Measurements from ENCODE around the gene SRCAP. TPM values are rescaled to one million over a fixed set of nuclear protein-coding genes. Genes with fewer than 3 reads are reported as not detected.

The SRCAP gene
- polyA plus RNA-seq, 1 of the 3 experiments (the other 2 are of a cell fraction), result 5.6 TPM

- 92% methylated on average over 13 of the region's 13 CpGs for WGBS (ENCODE audit: low lambda C conversion rate)
- POLR2A ChIA-PET, result interaction anchor here (0.7 kb wide), 1 partner anchor 12 kb away, joined by 3 read pairs; no protein-coding TSS in a partner anchor
- no peak for DNase-seq
- no peak overlapping the region for H3K4me2 ChIP-seq
- H3K79me2 ChIP-seq (ENCODE audit: insufficient read depth), result peaks cover 13% of the 10 kb centered on the region; the same call in 1 of the 2 replicates
- no peak overlapping the region for H3K4me3 ChIP-seq (ENCODE audit: low read depth in 2 of 2, low read length in 1 of 2)
- no peaks in the 10 kb centered on the region for H3K27me3 ChIP-seq (ENCODE audit: insufficient read depth)
- no peak overlapping the region for H2AFZ ChIP-seq (ENCODE audit: low read depth)
- no peak overlapping the region for H3K27ac ChIP-seq (ENCODE audit: low read depth in 2 of 2, low read length in 1 of 2)
- no peaks in the 10 kb centered on the region for H4K20me1 ChIP-seq (ENCODE audit: insufficient read depth)
- H3K4me1 ChIP-seq (ENCODE audit: control insufficient read depth in 1 of 2, insufficient read depth in 2 of 2, low read depth in 1 of 2, low read length in 1 of 2), result peaks cover 7 to 12% of the 10 kb centered on the region in 2 experiments; a peak in 3 of 4 replicates
- peaks cover 6% of the 10 kb centered on the region for H3F3A ChIP-seq (replicated peaks; ENCODE audit: insufficient read depth)
- no peaks in the 10 kb centered on the region for H3K9me3 ChIP-seq
- H3K36me3 ChIP-seq (replicated peaks in 1 of 2; ENCODE audit: control insufficient read depth in 1 of 2, insufficient read depth in 2 of 2, low read length in 1 of 2), result peaks cover 8 to 49% of the 10 kb centered on the region in 2 experiments
- no peak overlapping the region for H3K9ac ChIP-seq
- TF ChIP-seq, protein P1, sequence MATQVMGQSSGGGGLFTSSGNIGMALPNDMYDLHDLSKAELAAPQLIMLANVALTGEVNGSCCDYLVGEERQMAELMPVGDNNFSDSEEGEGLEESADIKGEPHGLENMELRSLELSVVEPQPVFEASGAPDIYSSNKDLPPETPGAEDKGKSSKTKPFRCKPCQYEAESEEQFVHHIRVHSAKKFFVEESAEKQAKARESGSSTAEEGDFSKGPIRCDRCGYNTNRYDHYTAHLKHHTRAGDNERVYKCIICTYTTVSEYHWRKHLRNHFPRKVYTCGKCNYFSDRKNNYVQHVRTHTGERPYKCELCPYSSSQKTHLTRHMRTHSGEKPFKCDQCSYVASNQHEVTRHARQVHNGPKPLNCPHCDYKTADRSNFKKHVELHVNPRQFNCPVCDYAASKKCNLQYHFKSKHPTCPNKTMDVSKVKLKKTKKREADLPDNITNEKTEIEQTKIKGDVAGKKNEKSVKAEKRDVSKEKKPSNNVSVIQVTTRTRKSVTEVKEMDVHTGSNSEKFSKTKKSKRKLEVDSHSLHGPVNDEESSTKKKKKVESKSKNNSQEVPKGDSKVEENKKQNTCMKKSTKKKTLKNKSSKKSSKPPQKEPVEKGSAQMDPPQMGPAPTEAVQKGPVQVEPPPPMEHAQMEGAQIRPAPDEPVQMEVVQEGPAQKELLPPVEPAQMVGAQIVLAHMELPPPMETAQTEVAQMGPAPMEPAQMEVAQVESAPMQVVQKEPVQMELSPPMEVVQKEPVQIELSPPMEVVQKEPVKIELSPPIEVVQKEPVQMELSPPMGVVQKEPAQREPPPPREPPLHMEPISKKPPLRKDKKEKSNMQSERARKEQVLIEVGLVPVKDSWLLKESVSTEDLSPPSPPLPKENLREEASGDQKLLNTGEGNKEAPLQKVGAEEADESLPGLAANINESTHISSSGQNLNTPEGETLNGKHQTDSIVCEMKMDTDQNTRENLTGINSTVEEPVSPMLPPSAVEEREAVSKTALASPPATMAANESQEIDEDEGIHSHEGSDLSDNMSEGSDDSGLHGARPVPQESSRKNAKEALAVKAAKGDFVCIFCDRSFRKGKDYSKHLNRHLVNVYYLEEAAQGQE (IDR thresholded peaks at IDR 0.05; ENCODE audit: low read depth, low read length), result no peak
- no peak for TF ChIP-seq SMC3 (IDR thresholded peaks at IDR 0.05; ENCODE audit: low read depth, low read length)
- H3K9me2 ChIP-seq, result no peaks in the 10 kb centered on the region
- CTCF ChIA-PET, result no interaction called here
These were observed 57.8 kb downstream of the SRCAP start for GRCh38 chr16:30756781-30757100.

DNA sequence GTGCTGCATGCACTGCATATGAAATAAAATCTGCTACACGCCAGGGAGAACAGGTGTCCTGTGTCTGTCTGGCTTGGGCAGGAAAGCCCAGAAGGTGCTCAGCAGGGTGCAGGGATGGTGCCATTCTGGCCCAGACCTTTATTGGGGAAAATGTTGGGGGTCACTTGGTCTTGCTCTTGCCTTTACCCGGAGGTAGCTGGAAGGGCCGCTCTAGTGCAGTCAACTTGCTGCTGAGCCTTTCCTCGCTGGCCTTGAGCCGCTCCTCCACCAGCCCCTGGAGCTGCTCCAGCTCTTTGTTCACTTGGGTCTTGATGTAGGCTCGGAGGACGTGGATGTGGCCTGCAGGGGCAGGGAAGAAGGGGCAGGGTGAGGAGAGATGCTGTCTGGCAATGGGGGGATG, 58.3 kb downstream of the SRCAP start:
- Histone ChIP-seq H3K9me2 (no peaks in the 10 kb centered on the region), H3K4me1 (ENCODE audit: control insufficient read depth in 1 of 2, insufficient read depth in 2 of 2, low read depth in 1 of 2, low read length in 1 of 2) (peaks cover 7 to 12% of the 10 kb centered on the region in 2 experiments; a peak in 3 of 4 replicates), H3K9ac (no peak overlapping the region), H3K27me3 (ENCODE audit: insufficient read depth) (no peaks in the 10 kb centered on the region), H3K27ac (ENCODE audit: low read depth in 2 of 2, low read length in 1 of 2) (no peak overlapping the region), H3K79me2 (ENCODE audit: insufficient read depth) (peaks cover 16% of the 10 kb centered on the region), H4K20me1 (ENCODE audit: insufficient read depth) (no peaks in the 10 kb centered on the region), H3K9me3 (no peaks in the 10 kb centered on the region), H3K4me2 (no peak overlapping the region), H3F3A (replicated peaks; ENCODE audit: insufficient read depth) (peaks cover 7% of the 10 kb centered on the region), H2AFZ (ENCODE audit: low read depth) (no peak overlapping the region), H3K4me3 (ENCODE audit: low read depth in 2 of 2, low read length in 1 of 2) (no peak overlapping the region), H3K36me3 (replicated peaks in 1 of 2; ENCODE audit: control insufficient read depth in 1 of 2, insufficient read depth in 2 of 2, low read length in 1 of 2) (peaks cover 8 to 49% of the 10 kb centered on the region in 2 experiments)
- no peak for DNase-seq
- ChIA-PET CTCF (no interaction called here), POLR2A (interaction anchor here (0.7 kb wide), 1 partner anchor 11 kb away, joined by 3 read pairs; no protein-coding TSS in a partner anchor)
- TF ChIP-seq GATA2 (CRISPR knock-in tag; IDR thresholded peaks at IDR 0.05) (no peak), NFIC (IDR thresholded peaks at IDR 0.05; ENCODE audit: borderline replicate concordance) (no peak), YY1 (IDR thresholded peaks at IDR 0.05; ENCODE audit: low read depth) (no peak), RFX5 (IDR thresholded peaks at IDR 0.05; ENCODE audit: low read length) (no peak), RCOR1 (IDR thresholded peaks at IDR 0.05; ENCODE audit: low read length) (no peak), JUND (IDR thresholded peaks at IDR 0.05) (no peak), TAF1 (IDR thresholded peaks at IDR 0.05; ENCODE audit: borderline replicate concordance, low read depth, low read length) (no peak), FOSL2 (IDR thresholded peaks at IDR 0.05; ENCODE audit: borderline replicate concordance, low read depth) (no peak), SMC3 (IDR thresholded peaks at IDR 0.05; ENCODE audit: low read depth, low read length) (no peak), CHD2 (IDR thresholded peaks at IDR 0.05; ENCODE audit: low read length, partially characterized antibody) (no peak), FOXJ3 (CRISPR knock-in tag; IDR thresholded peaks at IDR 0.05) (no peak), MXI1 (IDR thresholded peaks at IDR 0.05; ENCODE audit: low read depth, low read length) (no peak), POLR2AphosphoS5 (IDR thresholded peaks at IDR 0.05; ENCODE audit: low read depth, low read length) (no peak), USF1 (IDR thresholded peaks at IDR 0.05; ENCODE audit: borderline replicate concordance, low read depth) (no peak), TEAD4 (IDR thresholded peaks at IDR 0.05; ENCODE audit: borderline replicate concordance, insufficient read depth) (no peak)
- TF ChIP-seq, protein P2, sequence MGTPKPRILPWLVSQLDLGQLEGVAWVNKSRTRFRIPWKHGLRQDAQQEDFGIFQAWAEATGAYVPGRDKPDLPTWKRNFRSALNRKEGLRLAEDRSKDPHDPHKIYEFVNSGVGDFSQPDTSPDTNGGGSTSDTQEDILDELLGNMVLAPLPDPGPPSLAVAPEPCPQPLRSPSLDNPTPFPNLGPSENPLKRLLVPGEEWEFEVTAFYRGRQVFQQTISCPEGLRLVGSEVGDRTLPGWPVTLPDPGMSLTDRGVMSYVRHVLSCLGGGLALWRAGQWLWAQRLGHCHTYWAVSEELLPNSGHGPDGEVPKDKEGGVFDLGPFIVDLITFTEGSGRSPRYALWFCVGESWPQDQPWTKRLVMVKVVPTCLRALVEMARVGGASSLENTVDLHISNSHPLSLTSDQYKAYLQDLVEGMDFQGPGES (IDR thresholded peaks at IDR 0.05; ENCODE audit: low read depth, low read length), result no peak
- 84% methylated on average over 6 of the region's 7 CpGs for WGBS (ENCODE audit: low lambda C conversion rate)
